PC-9 (cell line): Measurements from ENCODE around the gene MADD. TPM values are rescaled to one million over a fixed set of nuclear protein-coding genes. Genes with fewer than 3 reads are reported as not detected.

Experiments used
- BruUV-seq: library from RNA; stranded (reverse); fragments of 400-500 nt; replicated peaks from 2 replicates; lab custom pipeline; 2021; lab: Mats Ljungman, UMichigan
- CTCF ChIA-PET: fragments of 300-600 bp; sonication (Branson Sonifier 250); formaldehyde crosslinking; loops from one replicate; lab custom pipeline; 2022; ENCODE audit warnings: antibody characterized with exemption; lab: Charles Lee
- POLR2A ChIA-PET: fragments of 300-600 bp; sonication (Branson Sonifier 250); formaldehyde crosslinking; loops from one replicate; lab custom pipeline; 2022; ENCODE audit warnings: antibody characterized with exemption; ENCODE audit not compliant: unreplicated experiment; lab: Charles Lee
- DNase-seq, 2 experiments: peaks; one replicate each; pipeline versions ENCODE4 v3.0.0 to v3.0.0-alpha.2; 2015 to 2022; ENCODE audit warnings: mixed read lengths in 1 of 2
- H2AFZ ChIP-seq: fragments of 200-600 bp; sonication (generic); 2 replicates; pipeline ENCODE4 v1.8.1; 2017; ENCODE audit warnings: antibody characterized with exemption
- H3F3A ChIP-seq: fragments of 200-600 bp; sonication (generic); 2 replicates; pipeline ENCODE4 v1.8.1; 2017; ENCODE audit warnings: antibody characterized with exemption, mild to moderate bottlenecking, low read depth; ENCODE audit not compliant: insufficient read depth
- H3K27ac ChIP-seq: fragments of 200-600 bp; sonication (generic); 2 replicates; pipeline ENCODE4 v1.6.1; 2016; ENCODE audit warnings: mixed run types
- H3K27me3 ChIP-seq: fragments of 200-600 bp; sonication (generic); 2 replicates; pipeline ENCODE4 v1.6.1; 2016; ENCODE audit warnings: low read depth, mixed run types; ENCODE audit not compliant: insufficient read depth
- H3K36me3 ChIP-seq: fragments of 200-600 bp; sonication (generic); 2 replicates; pipeline ENCODE4 v1.6.1; 2016; ENCODE audit warnings: low read depth, mixed run types
- H3K4me1 ChIP-seq: fragments of 200-600 bp; sonication (generic); replicated peaks from 2 replicates; pipeline ENCODE4 v1.6.1; 2016; ENCODE audit warnings: mixed run types; ENCODE audit not compliant: insufficient read depth
- H3K4me2 ChIP-seq: fragments of 200-600 bp; sonication (generic); 2 replicates; pipeline ENCODE4 v1.6.1; 2017; ENCODE audit warnings: mixed run types
- H3K4me3 ChIP-seq: fragments of 200-600 bp; sonication (generic); 2 replicates; pipeline ENCODE4 v1.6.1; 2016; ENCODE audit warnings: mixed run types
- H3K79me2 ChIP-seq: fragments of 200-600 bp; sonication (generic); 2 replicates; pipeline ENCODE4 v1.6.1; 2017; ENCODE audit warnings: low read depth, mixed run types
- H3K9me2 ChIP-seq: fragments of 200-600 bp; sonication (generic); 2 replicates; pipeline ENCODE4 v1.8.1; 2017; ENCODE audit warnings: mild to moderate bottlenecking; ENCODE audit not compliant: insufficient read depth
- H3K9me3 ChIP-seq: fragments of 200-600 bp; sonication (generic); 2 replicates; pipeline ENCODE4 v1.8.1; 2016; ENCODE audit warnings: low read depth; ENCODE audit not compliant: insufficient read depth
- H4K20me1 ChIP-seq: fragments of 200-600 bp; sonication (generic); 2 replicates; pipeline ENCODE4 v1.8.1; 2017; ENCODE audit not compliant: insufficient read depth
- CTCF ChIP-seq: fragments of 200-600 bp; sonication (generic); conservative IDR thresholded peaks from 2 replicates; pipeline ENCODE4 v1.6.1; 2017; ENCODE audit warnings: mixed run types, antibody characterized with exemption, mild to moderate bottlenecking, moderate library complexity
- EZH2 ChIP-seq: fragments of 200-600 bp; sonication (generic); IDR thresholded peaks from 2 replicates; pipeline ENCODE4 v1.8.0; 2017; ENCODE audit warnings: antibody characterized with exemption, low read depth
- intact Hi-C: fragments of 100-400 bp; cut with micrococcal nuclease; formaldehyde crosslinking; loops from one replicate; pipeline ENCODE4 v1.10.0; 2022; ENCODE audit not compliant: unreplicated experiment
- total RNA-seq: library from RNA; stranded (reverse); gene quantifications from 2 replicates; pipeline ENCODE4 v1.2.3, GENCODE V29; 2021

MADD gene
- total RNA-seq, 1 experiment from 2014 or later: 65.9 TPM

- H3K4me1 ChIP-seq: no peaks in the 10 kb centered on the region
- H3K79me2 ChIP-seq: no peaks in the 10 kb centered on the region
- intact Hi-C loops: no loop called here
- POLR2A ChIA-PET: no interaction called here
- no peak overlapping the region for H3K4me3 ChIP-seq
- no TSS peak for BruUV-seq
- H3F3A ChIP-seq: no peaks in the 10 kb centered on the region
- H3K4me2 ChIP-seq: no peak overlapping the region
- peaks cover 33% of the 10 kb centered on the region for H3K27me3 ChIP-seq
- H3K27ac ChIP-seq: no peak overlapping the region
- H3K36me3 ChIP-seq: no peaks in the 10 kb centered on the region
- H2AFZ ChIP-seq: no peak overlapping the region
- TF ChIP-seq CTCF (no peak), EZH2 (no peak)
- no peaks in the 10 kb centered on the region for H4K20me1 ChIP-seq
- DNase-seq: no peak
- CTCF ChIA-PET: no interaction called here
- H3K9me2 ChIP-seq: no peaks in the 10 kb centered on the region
- no peaks in the 10 kb centered on the region for H3K9me3 ChIP-seq
Observed at GRCh38 chr11:47347137-47347536, 77.2 kb downstream of the MADD start.

GRCh38 chr11:47348131-47348802 is 78.3 kb downstream of the MADD start:
- no peaks in the 10 kb centered on the region for H3K9me3 ChIP-seq
- no peak overlapping the region for H3K4me3 ChIP-seq
- H3K79me2 ChIP-seq: no peaks in the 10 kb centered on the region
- no peak overlapping the region for H2AFZ ChIP-seq
- no peaks in the 10 kb centered on the region for H3F3A ChIP-seq
- no peak overlapping the region for H3K27ac ChIP-seq
- intact Hi-C loops: no loop called here
- TF ChIP-seq EZH2 (no peak), CTCF (no peak)
- H3K4me2 ChIP-seq: no peak overlapping the region
- no peaks in the 10 kb centered on the region for H3K9me2 ChIP-seq
- CTCF ChIA-PET: no interaction called here
- BruUV-seq: no TSS peak
- no peaks in the 10 kb centered on the region for H4K20me1 ChIP-seq
- POLR2A ChIA-PET: no interaction called here
- no peak for DNase-seq
- H3K4me1 ChIP-seq: no peaks in the 10 kb centered on the region
- peaks cover 33% of the 10 kb centered on the region for H3K27me3 ChIP-seq
- no peaks in the 10 kb centered on the region for H3K36me3 ChIP-seq

GRCh38 chr11:47348859-47349258 is 78.9 kb downstream of the MADD start:
- TF ChIP-seq CTCF (peak; percentile 43), EZH2 (no peak)
- H4K20me1 ChIP-seq: no peaks in the 10 kb centered on the region
- no peak overlapping the region for H3K27ac ChIP-seq
- H3F3A ChIP-seq: no peaks in the 10 kb centered on the region
- intact Hi-C loops: no loop called here
- no peaks in the 10 kb centered on the region for H3K79me2 ChIP-seq
- H2AFZ ChIP-seq: no peak overlapping the region
- ChIA-PET CTCF (interaction anchor here (0.5 kb wide), 1 partner anchor 49 kb away, joined by 6 read pairs; no protein-coding TSS in a partner anchor), POLR2A (no interaction called here)
- no peak overlapping the region for H3K4me2 ChIP-seq
- H3K27me3 ChIP-seq: peaks cover 33% of the 10 kb centered on the region
- no peak overlapping the region for H3K4me3 ChIP-seq
- no peaks in the 10 kb centered on the region for H3K36me3 ChIP-seq
- no peaks in the 10 kb centered on the region for H3K9me2 ChIP-seq
- no TSS peak for BruUV-seq
- peak; percentile 19 to 41 for DNase-seq
- no peaks in the 10 kb centered on the region for H3K4me1 ChIP-seq
- no peaks in the 10 kb centered on the region for H3K9me3 ChIP-seq
